ENCODE data around the gene UBE2L5.

DNA sequence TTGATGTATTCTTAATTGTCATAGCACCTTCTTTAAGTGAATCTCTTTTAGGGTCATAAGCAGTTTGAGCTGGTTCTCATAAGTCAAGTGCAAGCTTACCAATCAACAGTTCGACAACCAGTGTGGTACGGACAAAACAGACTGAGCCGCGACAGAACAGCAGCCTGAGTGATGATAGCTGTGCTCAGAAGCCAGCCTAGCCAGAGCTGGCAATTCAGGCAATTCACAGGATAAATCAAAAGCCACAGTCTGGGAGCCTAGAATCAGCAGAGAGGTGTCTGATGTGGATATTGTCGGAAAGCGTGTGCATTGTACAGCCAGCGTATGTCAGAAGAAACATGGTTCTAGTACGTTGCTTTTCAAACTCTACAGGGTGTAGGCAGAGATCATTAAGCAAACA is 14.9 kb downstream of the UBE2L5 start:
- TF ChIP-seq, protein P1, sequence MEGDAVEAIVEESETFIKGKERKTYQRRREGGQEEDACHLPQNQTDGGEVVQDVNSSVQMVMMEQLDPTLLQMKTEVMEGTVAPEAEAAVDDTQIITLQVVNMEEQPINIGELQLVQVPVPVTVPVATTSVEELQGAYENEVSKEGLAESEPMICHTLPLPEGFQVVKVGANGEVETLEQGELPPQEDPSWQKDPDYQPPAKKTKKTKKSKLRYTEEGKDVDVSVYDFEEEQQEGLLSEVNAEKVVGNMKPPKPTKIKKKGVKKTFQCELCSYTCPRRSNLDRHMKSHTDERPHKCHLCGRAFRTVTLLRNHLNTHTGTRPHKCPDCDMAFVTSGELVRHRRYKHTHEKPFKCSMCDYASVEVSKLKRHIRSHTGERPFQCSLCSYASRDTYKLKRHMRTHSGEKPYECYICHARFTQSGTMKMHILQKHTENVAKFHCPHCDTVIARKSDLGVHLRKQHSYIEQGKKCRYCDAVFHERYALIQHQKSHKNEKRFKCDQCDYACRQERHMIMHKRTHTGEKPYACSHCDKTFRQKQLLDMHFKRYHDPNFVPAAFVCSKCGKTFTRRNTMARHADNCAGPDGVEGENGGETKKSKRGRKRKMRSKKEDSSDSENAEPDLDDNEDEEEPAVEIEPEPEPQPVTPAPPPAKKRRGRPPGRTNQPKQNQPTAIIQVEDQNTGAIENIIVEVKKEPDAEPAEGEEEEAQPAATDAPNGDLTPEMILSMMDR (IDR thresholded peaks at IDR 0.05) = no peak
- no peak for TF ChIP-seq POLR2A (IDR thresholded peaks at IDR 0.05)

All from prostate gland (tissue), 2 donors.